IPS-NIHi7 (cell line): ENCODE results near the gene RNF26.

Source experiments
- DNase-seq: peaks from one replicate; pipeline ENCODE4 v3.0.0; 2012; ENCODE audit warnings: mixed read lengths; ENCODE audit errors: extremely low spot score

RNF26 gene

GRCh38 chr11:119334174-119334930, at the start of gene RNF26:
RNF26 (plus strand) TSS chr11:119334527; CDS start chr11:119335123, 596 bp downstream.
- peak; percentile 97 for DNase-seq

- DNase-seq = no peak
Measured at GRCh38 chr11:119285431-119285830, 48.9 kb upstream of the RNF26 start.

DNA sequence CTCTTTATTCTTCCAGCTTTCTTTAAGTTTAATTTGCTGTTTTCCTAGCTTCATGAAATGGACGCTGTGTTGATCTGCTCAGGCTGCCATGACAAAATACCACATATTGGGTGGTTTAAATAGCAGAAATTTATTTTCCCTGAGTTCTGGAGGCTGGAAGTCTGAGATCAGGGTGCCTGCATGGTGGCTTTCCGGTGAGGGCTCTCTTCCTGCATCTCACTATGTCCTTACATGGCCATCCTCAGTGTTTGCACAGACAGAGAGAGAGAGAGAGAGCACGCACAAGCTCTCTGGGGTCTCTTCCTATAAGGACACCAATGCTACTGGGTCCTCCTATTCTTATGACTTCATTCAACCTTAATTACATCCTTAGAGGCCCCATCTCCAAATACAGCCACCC, 46.1 kb upstream of the RNF26 start:
- DNase-seq = no peak

GRCh38 chr11:119290894-119291497, 43.3 kb upstream of the RNF26 start:
- no peak for DNase-seq

DNA sequence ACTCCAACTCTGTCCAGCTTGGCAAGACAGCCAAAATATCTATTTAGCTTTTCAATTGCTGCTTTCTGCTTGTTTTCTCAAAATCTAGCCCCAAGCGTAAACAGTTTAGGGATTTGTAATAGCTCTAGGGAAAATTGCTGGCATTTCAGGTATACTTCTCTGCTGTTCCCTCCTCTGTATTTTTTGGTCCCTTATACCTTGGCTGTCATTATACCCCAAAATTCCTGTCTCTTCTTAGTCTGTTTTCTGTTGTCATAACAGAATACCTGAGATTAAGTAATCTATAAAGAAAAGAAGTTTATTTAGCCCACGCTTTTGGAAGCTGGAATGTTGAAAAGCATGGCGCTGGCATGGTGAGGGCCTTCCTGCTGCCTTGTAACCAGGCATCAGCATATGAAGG, 40.9 kb upstream of the RNF26 start:
- no peak for DNase-seq

DNA sequence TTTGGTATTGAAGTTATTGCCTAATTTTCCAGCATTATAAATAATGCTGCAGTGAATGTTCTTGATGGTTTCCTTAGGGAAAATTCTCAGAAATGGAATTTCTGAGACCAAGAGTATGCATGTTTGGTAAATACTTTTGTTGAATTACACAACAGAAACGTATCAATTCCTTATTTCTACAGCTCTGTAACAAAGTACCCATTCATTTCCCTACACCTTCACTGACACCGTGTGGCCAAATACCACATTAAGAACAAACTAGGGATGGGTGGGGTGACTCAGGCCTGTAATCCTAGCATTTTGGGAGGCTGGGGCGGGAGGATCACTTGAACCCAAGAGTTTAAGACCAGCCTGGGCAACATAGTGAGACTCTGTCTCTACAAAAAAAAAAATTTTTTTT, 39.1 kb upstream of the RNF26 start:
- DNase-seq = no peak

GRCh38 chr11:119297938-119298337, 36.4 kb upstream of the RNF26 start:
- no peak for DNase-seq

DNA sequence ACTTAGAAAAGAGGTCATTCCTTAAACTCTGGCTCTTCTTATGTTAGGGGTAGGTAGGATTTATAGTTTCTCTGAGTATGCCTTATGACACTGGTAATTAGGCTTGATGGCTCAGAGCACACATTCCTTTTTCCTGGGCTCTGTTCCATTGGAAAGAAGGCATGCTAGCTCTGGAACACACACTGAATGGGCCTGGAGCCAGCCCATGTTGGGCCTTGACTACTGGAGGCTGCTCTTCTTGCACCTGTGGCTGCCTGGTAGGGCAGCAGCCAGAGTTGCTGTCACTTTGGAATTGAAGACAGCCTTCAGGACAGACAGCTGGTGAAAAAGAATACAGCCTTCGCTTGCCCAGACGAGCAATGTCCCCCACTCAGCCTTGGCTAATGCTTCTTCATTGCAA, 35.6 kb upstream of the RNF26 start:
- no peak for DNase-seq

DNA sequence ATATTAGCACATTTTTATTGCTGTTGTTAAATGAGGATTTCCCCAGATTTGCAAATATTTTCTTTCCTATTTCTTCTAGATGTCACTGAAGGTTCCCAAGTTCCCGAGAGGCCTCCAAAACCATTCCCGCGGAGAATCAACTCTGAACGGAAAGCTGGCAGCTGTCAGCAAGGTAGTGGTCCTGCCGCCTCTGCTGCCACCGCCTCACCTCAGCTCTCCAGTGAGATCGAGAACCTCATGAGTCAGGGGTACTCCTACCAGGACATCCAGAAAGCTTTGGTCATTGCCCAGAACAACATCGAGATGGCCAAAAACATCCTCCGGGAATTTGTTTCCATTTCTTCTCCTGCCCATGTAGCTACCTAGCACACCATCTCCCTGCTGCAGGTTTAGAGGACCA, 34.9 kb upstream of the RNF26 start:
- DNase-seq = no peak

DNA sequence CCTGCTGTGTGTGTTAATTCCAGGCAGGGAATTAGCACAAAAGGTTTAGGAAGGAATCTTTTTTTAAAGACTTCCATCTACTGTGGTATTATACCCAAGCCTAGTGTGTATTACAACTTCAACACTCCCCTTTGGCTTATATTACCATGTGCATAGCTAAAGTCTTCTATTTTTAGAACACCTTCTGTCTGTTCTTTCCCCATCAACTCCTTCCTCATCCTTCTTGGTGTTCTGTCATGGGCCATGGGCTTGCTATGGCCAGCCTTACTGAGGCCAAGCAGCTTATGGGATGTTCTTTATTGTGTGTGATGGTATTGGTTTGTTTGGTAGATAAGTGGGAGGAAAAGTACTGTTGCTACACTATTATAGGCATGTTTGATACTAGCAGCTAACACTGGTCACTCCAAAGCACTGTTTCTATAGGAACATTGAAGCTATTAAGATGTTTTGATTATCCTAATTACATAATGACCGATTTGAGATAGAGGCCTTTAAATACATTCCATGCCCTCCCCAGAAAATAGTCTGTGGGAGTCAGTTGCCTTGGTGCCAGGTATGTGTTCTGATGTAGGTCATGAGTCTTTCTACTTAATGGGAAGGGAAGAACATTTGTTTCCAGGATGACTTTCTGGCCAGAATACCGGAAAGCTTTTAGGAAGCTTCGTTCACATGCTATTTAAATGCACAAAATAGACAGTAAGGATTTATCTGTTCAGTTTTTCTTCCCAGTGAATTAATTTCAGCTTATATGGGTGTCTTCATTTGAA, 33.9 kb upstream of the RNF26 start:
- no peak for DNase-seq

GRCh38 chr11:119303227-119303718, 31.1 kb upstream of the RNF26 start:
- DNase-seq = no peak

GRCh38 chr11:119305556-119306372, 28.6 kb upstream of the RNF26 start:
- DNase-seq = no peak

- DNase-seq = no peak
Measured at GRCh38 chr11:119306373-119306890, 27.9 kb upstream of the RNF26 start.

DNA sequence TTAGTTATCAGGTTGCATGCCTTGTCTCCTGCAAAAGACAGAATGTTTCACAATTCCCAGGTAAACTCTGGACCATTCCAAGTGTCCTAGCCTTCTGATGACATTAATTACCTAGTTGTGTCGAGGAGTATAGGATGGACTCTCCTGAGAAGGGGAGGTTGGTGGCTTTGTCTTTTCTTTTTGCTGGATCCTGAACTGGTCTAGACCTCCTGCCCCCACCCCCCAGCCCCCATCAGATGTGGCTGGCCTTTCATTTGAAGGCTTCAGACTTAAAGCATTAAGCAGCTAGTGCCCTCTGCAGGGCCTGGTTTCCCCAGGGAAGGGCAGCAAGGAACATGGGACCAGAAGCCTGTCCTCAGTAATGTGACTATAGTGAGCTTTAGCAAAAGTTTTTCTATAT, 27.1 kb upstream of the RNF26 start:
- no peak for DNase-seq

DNA sequence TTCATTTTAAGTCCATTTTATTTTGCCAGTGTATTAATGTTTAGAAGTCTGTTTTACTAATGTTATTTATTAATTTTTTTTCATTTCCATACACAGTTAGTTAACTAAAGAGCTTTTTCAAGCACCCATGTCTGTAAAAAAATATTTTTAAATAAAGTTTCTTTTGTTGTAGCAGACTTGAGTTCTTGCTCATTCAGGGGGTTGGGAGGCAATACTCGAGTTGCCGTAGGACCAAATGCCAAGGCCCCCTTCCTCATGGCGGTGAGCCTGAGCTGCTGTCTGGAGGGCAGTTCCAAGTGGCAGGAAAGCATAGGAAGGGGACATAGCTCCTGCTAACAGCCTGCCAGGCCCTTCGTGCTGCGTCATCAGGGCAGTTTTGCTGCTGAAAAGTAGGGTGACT, 26.4 kb upstream of the RNF26 start:
- no peak for DNase-seq

DNA sequence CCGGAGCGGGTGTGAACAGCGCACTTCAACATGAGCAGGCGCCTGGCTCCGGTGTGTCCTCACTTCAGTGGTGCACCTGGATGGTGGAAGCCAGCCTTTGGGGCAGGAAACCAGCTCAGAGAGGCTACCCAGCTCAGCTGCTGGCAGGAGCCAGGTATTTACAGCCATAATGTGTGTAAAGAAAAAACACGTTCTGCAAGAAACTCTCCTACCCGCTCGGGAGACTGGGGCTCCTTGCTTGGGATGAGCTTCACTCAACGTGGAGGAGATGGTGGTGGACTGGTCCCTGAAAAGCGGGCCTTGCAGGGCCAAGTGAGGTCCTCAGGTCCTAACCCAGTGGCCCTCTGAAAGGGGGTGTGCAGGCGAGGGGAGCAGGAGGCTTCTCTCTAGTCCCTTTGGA, 24.9 kb upstream of the RNF26 start:
- no peak for DNase-seq

DNA sequence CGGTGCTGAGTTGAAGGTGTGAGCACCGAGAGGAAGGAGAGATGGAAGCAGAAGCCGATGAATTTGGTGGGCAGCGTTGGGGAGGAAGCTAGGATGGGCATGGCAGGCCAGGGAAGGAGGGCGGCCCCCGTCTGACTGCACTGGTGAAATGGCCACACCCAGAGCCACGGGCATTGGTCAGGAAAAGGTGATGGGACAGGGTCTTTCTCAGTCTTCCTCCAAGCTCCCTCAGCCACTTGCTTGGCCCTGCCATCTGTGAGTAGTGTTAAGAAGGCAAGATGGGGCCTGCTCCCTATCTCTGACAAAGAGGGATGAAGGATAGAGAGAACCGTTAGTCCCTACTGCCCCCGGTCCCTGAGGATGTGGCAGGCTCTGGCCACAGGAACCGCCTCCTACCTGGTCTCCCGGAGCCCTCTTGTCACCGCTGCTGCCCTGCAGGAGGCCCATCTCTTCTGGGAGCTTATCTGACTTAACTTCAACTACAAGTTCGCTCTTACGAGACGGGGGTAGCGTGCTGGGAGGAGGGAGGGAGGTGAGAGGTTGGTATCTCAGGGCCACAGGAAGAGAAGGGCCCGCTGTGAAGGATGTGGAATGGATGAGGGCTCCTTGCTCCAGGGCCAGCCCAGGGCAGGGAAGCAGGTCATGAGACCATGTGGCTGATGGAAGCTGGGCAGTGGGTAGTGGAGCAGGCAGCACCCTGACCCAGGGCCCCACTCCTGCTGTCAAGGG, 24.2 kb upstream of the RNF26 start:
- DNase-seq = no peak

- no peak for DNase-seq
Measured at GRCh38 chr11:119310682-119311052, 23.7 kb upstream of the RNF26 start.

DNA sequence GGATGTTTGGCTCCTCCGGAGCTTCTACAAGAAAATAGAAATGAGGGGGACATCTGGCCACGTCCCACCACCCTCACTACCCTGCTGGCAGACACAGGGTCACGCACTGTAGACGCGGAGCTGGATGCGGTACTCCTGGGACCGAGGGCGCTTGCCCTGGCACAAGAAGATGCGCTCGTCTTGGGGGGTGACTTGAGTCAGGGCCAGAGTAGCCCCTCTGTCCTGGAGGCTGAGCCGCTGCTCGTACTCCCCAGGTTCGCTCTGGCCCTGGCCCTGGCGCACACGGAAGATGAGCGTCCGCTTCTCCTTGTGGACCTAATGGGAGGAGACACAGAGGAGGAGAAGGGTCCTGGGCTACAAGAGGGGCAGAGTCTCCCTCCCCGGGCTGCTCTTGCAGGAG, 19.6 kb upstream of the RNF26 start:
- no peak for DNase-seq

GRCh38 chr11:119315131-119316015, 19.0 kb upstream of the RNF26 start:
- DNase-seq = peak; percentile 75
